Fibroblast of lung (primary cell): Measurements from ENCODE around the gene PRKAG3. TPM values are rescaled to one million over a fixed set of nuclear protein-coding genes. Genes with fewer than 3 reads are reported as not detected.
"Not testable (repeated sequence)": the region's sequence is repeated elsewhere in the genome, so short reads cannot be mapped to it uniquely, and the experiment has no call there.

Experiments used
- DNase-seq, 2 donors: peaks; one replicate each; pipeline versions ENCODE4 v3.0.0 to v3.0.0-alpha.2; 2010; ENCODE audit warnings: low read depth in 2 of 2
- H2AFZ ChIP-seq: 2 replicates; pipeline ENCODE4 v1.5.1; 2012; ENCODE audit warnings: low read length, control low read depth, inconsistent platforms
- H3K27ac ChIP-seq: 2 replicates; pipeline ENCODE4 v1.5.1; 2011; ENCODE audit warnings: low read length, control low read depth; ENCODE audit not compliant: insufficient read depth
- H3K27me3 ChIP-seq: 2 replicates; pipeline ENCODE4 v1.5.1; 2011; ENCODE audit warnings: mild to moderate bottlenecking, low read length; ENCODE audit not compliant: control insufficient read depth, insufficient read depth
- H3K36me3 ChIP-seq: 2 replicates; pipeline ENCODE4 v1.5.1; 2011; ENCODE audit warnings: low read length; ENCODE audit not compliant: control insufficient read depth, insufficient read depth
- H3K4me1 ChIP-seq: 2 replicates; pipeline ENCODE4 v1.5.1; 2011; ENCODE audit warnings: low read length; ENCODE audit not compliant: control insufficient read depth, insufficient read depth; ENCODE audit errors: extremely low read depth
- H3K4me2 ChIP-seq: 2 replicates; pipeline ENCODE4 v1.5.1; 2011; ENCODE audit warnings: low read length, control low read depth; ENCODE audit not compliant: insufficient read depth; ENCODE audit errors: extremely low read depth
- H3K4me3 ChIP-seq, 4 experiments: fragments of 200-600 bp in 1 of 4; sonication (generic) in 1 of 4; replicated peaks in 1 of 4; 2 replicates each; pipeline ENCODE4 v1.5.1; 2011 to 2016; ENCODE audit warnings: low read length in 4 of 4, low read depth in 3 of 4, mild to moderate bottlenecking in 3 of 4, control low read depth in 2 of 4, inconsistent platforms in 1 of 4, mixed read lengths in 1 of 4; ENCODE audit not compliant: insufficient read depth in 1 of 4; ENCODE audit errors: control extremely low read depth in 1 of 4
- H3K79me2 ChIP-seq: 2 replicates; pipeline ENCODE4 v1.5.1; 2012; ENCODE audit warnings: mild to moderate bottlenecking, low read length, inconsistent platforms; ENCODE audit not compliant: control insufficient read depth, insufficient read depth
- H3K9ac ChIP-seq: 2 replicates; pipeline ENCODE4 v1.5.1; 2011; ENCODE audit warnings: mild to moderate bottlenecking, low read length, control low read depth; ENCODE audit not compliant: insufficient read depth
- H3K9me3 ChIP-seq: 2 replicates; pipeline ENCODE4 v1.5.1; 2012; ENCODE audit warnings: low read depth, low read length; ENCODE audit not compliant: control insufficient read depth, insufficient read depth
- H4K20me1 ChIP-seq: 2 replicates; pipeline ENCODE4 v1.5.1; 2011; ENCODE audit warnings: low read length; ENCODE audit not compliant: control insufficient read depth, insufficient read depth; ENCODE audit errors: extremely low read depth
- CTCF ChIP-seq, 2 donors: IDR thresholded peaks in 1 of 2; conservative IDR thresholded peaks in 1 of 2; 1 replicate in 1 of 2; 2 replicates in 1 of 2; pipeline ENCODE4 v1.5.1; 2011 to 2012; ENCODE audit warnings: low read length in 2 of 2, control low read depth in 1 of 2, inconsistent platforms in 1 of 2, low read depth in 1 of 2, mild to moderate bottlenecking in 1 of 2
- EZH2 ChIP-seq: IDR thresholded peaks from 2 replicates; pipeline ENCODE4 v1.5.1; 2012; ENCODE audit warnings: low read length, control low read depth, mild to moderate bottlenecking; ENCODE audit errors: missing control alignments
- polyA plus RNA-seq, 2 donors: library from polyadenylated mRNA; depleted of rRNA in 1 of 2; stranded (reverse) in 1 of 2; unstranded in 1 of 2; fragments of >200 nt; gene quantifications; 2 replicates each; pipeline ENCODE4 v1.2.1, GENCODE V29; 2011 to 2012; ENCODE audit warnings: missing spikeins in 1 of 2
- total RNA-seq: library from RNA; depleted of rRNA; stranded (reverse); fragments of >200 nt; gene quantifications from 2 replicates; pipeline ENCODE4 v1.2.1, GENCODE V29; 2014

The PRKAG3 gene
- total and polyA plus RNA-seq, 2 donors (not counting 1 experiment from before 2014, with no cell fraction given), result 0.33 TPM; not detected in 1

GRCh38 chr2:218777276-218777990 is 54.2 kb downstream of the PRKAG3 start:
- TF ChIP-seq CTCF (conservative IDR thresholded peaks at IDR 0.05 in 1 of 2, IDR thresholded peaks at IDR 0.05 in 1 of 2; ENCODE audit: low read depth in 1 of 2, low read length in 2 of 2), result no peak
- no peak for TF ChIP-seq EZH2
- Histone ChIP-seq H3K9me3 (no peaks in the 10 kb centered on the region), H3K4me3 (no peak overlapping the region), H3K36me3 (no peaks in the 10 kb centered on the region), H3K4me2 (no peak overlapping the region), H2AFZ (no peak overlapping the region), H4K20me1 (no peaks in the 10 kb centered on the region), H3K4me1 (peaks cover 2% of the 10 kb centered on the region), H3K27ac (no peak overlapping the region), H3K79me2 (no peaks in the 10 kb centered on the region), H3K27me3 (no peaks in the 10 kb centered on the region), H3K9ac (no peak overlapping the region)
- DNase-seq, result no peak

- no peaks in the 10 kb centered on the region for H3K9me3 ChIP-seq
- H3K9ac ChIP-seq, result no peak overlapping the region
- H3K27me3 ChIP-seq, result no peaks in the 10 kb centered on the region
- no peak for TF ChIP-seq EZH2
- TF ChIP-seq CTCF (conservative IDR thresholded peaks at IDR 0.05 in 1 of 2, IDR thresholded peaks at IDR 0.05 in 1 of 2; ENCODE audit: low read depth in 1 of 2, low read length in 2 of 2), result no peak
- no peak overlapping the region for H3K4me2 ChIP-seq
- DNase-seq, result no peak
- H2AFZ ChIP-seq, result no peak overlapping the region
- H3K79me2 ChIP-seq, result no peaks in the 10 kb centered on the region
- H3K4me3 ChIP-seq, result no peak overlapping the region
- no peaks in the 10 kb centered on the region for H3K36me3 ChIP-seq
- no peak overlapping the region for H3K27ac ChIP-seq
- H3K4me1 ChIP-seq, result peaks cover 2% of the 10 kb centered on the region
- no peaks in the 10 kb centered on the region for H4K20me1 ChIP-seq
Observed at GRCh38 chr2:218776488-218776887, 55.1 kb downstream of the PRKAG3 start.

GRCh38 chr2:218773881-218774280 is 57.7 kb downstream of the PRKAG3 start:
- Histone ChIP-seq H3K27me3 (no peaks in the 10 kb centered on the region), H3K36me3 (no peaks in the 10 kb centered on the region), H2AFZ (no peak overlapping the region), H3K9ac (no peak overlapping the region), H3K9me3 (no peaks in the 10 kb centered on the region), H4K20me1 (no peaks in the 10 kb centered on the region), H3K4me2 (no peak overlapping the region), H3K4me3 (no peak overlapping the region), H3K79me2 (no peaks in the 10 kb centered on the region), H3K4me1 (no peaks in the 10 kb centered on the region), H3K27ac (no peak overlapping the region)
- no peak for TF ChIP-seq EZH2
- no peak for TF ChIP-seq CTCF (conservative IDR thresholded peaks at IDR 0.05 in 1 of 2, IDR thresholded peaks at IDR 0.05 in 1 of 2; ENCODE audit: low read depth in 1 of 2, low read length in 2 of 2)
- no peak for DNase-seq

- not testable (repeated sequence) for H4K20me1 ChIP-seq, H3K9ac ChIP-seq, H3K4me3 ChIP-seq, H3K36me3 ChIP-seq, H2AFZ ChIP-seq, H3K27me3 ChIP-seq, H3K4me1 ChIP-seq, H3K27ac ChIP-seq, H3K79me2 ChIP-seq, DNase-seq, H3K4me2 ChIP-seq, H3K9me3 ChIP-seq
Observed at GRCh38 chr2:218772759-218773158, 58.8 kb downstream of the PRKAG3 start.
